HEK293 (cell line): ENCODE measurements around the gene CYP2D6.

Source experiments
- CTCF ChIP-seq: fragments of 450-650 bp; formaldehyde crosslinking; IDR thresholded peaks from 2 replicates; pipeline ENCODE4 v1.5.1; 2016; ENCODE audit warnings: missing biosample characterization, missing genetic modification characterization
- ZBTB21 ChIP-seq: fragments of 450-650 bp; formaldehyde crosslinking; IDR thresholded peaks from 2 replicates; pipeline ENCODE4 v1.5.1; 2017; ENCODE audit warnings: missing biosample characterization, missing genetic modification characterization
- ZFP69B ChIP-seq: fragments of 450-650 bp; formaldehyde crosslinking; IDR thresholded peaks from 2 replicates; pipeline ENCODE4 v1.5.1; 2016; ENCODE audit warnings: missing biosample characterization, missing genetic modification characterization
- ZNF274 ChIP-seq, 2 experiments: fragments of 200-500 bp in 1 of 2; fragments of 450-650 bp in 1 of 2; sonication (Bioruptor generic) in 1 of 2; formaldehyde crosslinking in 1 of 2; IDR thresholded peaks; 2 replicates each; pipeline versions ENCODE4 v1.5.1 to v1.6.1; 2014 to 2016; ENCODE audit warnings: borderline replicate concordance in 1 of 2, inconsistent platforms in 1 of 2, low read length in 1 of 2, missing biosample characterization in 1 of 2, missing genetic modification characterization in 1 of 2
- ZNF280D ChIP-seq: fragments of 450-650 bp; formaldehyde crosslinking; IDR thresholded peaks from 2 replicates; pipeline ENCODE4 v1.5.1; 2016; ENCODE audit warnings: missing biosample characterization, missing genetic modification characterization
- ZNF366 ChIP-seq: fragments of 450-650 bp; formaldehyde crosslinking; conservative IDR thresholded peaks from 2 replicates; pipeline ENCODE4 v1.5.1; 2016; ENCODE audit warnings: missing biosample characterization, missing genetic modification characterization
- ZSCAN23 ChIP-seq: fragments of 450-650 bp; formaldehyde crosslinking; IDR thresholded peaks from 2 replicates; pipeline ENCODE4 v1.5.1; 2016; ENCODE audit warnings: missing biosample characterization, missing genetic modification characterization
- ZXDB ChIP-seq: fragments of 450-650 bp; formaldehyde crosslinking; IDR thresholded peaks from 2 replicates; pipeline ENCODE4 v1.5.1; 2016; ENCODE audit warnings: missing biosample characterization, missing genetic modification characterization

GRCh38 chr22:42127606-42128005, 3.0 kb downstream of the CYP2D6 start:
- TF ChIP-seq ZNF274 (IDR thresholded peaks at IDR 0.05; ENCODE audit: low read length) = no peak
- TF ChIP-seq ZNF274 (tag by site-specific recombination; IDR thresholded peaks at IDR 0.05; ENCODE audit: borderline replicate concordance) = no peak
- TF ChIP-seq ZXDB = no peak
- no peak for TF ChIP-seq CTCF (tag by site-specific recombination)
- TF ChIP-seq ZNF366 (tag by site-specific recombination) = no peak
- no peak for TF ChIP-seq ZFP69B (tag by site-specific recombination)
- no peak for TF ChIP-seq ZSCAN23
- TF ChIP-seq ZBTB21 (tag by site-specific recombination) = no peak
- TF ChIP-seq ZNF280D = no peak
